ENCODE measurements around the gene HMX3.

The HMX3 gene

GRCh38 chr10:123097039-123097438 is 38.7 kb upstream of the HMX3 start:
- H3K27ac ChIP-seq, result no peak overlapping the region
- no peak for TF ChIP-seq ZFX (IDR thresholded peaks at IDR 0.05; ENCODE audit: borderline replicate concordance)
- no peak for TF ChIP-seq CTCF (IDR thresholded peaks at IDR 0.05)

- TF ChIP-seq CTCF (IDR thresholded peaks at IDR 0.05), result no peak
- no peak for TF ChIP-seq ZFX (IDR thresholded peaks at IDR 0.05; ENCODE audit: borderline replicate concordance)
- H3K27ac ChIP-seq, result no peak overlapping the region
These were observed 35.6 kb upstream of the HMX3 start for GRCh38 chr10:123100030-123100762.

GRCh38 chr10:123101872-123102271 is 33.9 kb upstream of the HMX3 start:
- no peak overlapping the region for H3K27ac ChIP-seq
- TF ChIP-seq ZFX (IDR thresholded peaks at IDR 0.05; ENCODE audit: borderline replicate concordance) (no peak), CTCF (IDR thresholded peaks at IDR 0.05) (no peak)

- TF ChIP-seq CTCF (IDR thresholded peaks at IDR 0.05), result no peak
- TF ChIP-seq ZFX (IDR thresholded peaks at IDR 0.05; ENCODE audit: borderline replicate concordance), result no peak
These were observed 33.1 kb upstream of the HMX3 start for GRCh38 chr10:123102673-123103072.

GRCh38 chr10:123103944-123104343 is 31.8 kb upstream of the HMX3 start:
- TF ChIP-seq CTCF (IDR thresholded peaks at IDR 0.05), result no peak
- no peak for TF ChIP-seq ZFX (IDR thresholded peaks at IDR 0.05; ENCODE audit: borderline replicate concordance)
- no peak overlapping the region for H3K27ac ChIP-seq

More at GRCh38 chr10:123102673-123103072, 33.1 kb upstream of the HMX3 start:
- no peak overlapping the region for H3K27ac ChIP-seq

GRCh38 chr10:123109466-123109865 is 26.3 kb upstream of the HMX3 start:
- no peak overlapping the region for H3K27ac ChIP-seq
- TF ChIP-seq CTCF (IDR thresholded peaks at IDR 0.05) (no peak), ZFX (IDR thresholded peaks at IDR 0.05; ENCODE audit: borderline replicate concordance) (no peak)

GRCh38 chr10:123117644-123118417 is 17.9 kb upstream of the HMX3 start:
- H3K27ac ChIP-seq, result no peak overlapping the region
- TF ChIP-seq ZFX (IDR thresholded peaks at IDR 0.05; ENCODE audit: borderline replicate concordance) (no peak), CTCF (IDR thresholded peaks at IDR 0.05) (no peak)
